ENCODE data around the gene RNF225. TPM values are rescaled to one million over a fixed set of nuclear protein-coding genes. Genes with fewer than 3 reads are reported as not detected.

The RNF225 gene
- total and polyA plus RNA-seq, 9 of the 15 experiments (the other 6 are each of a cell fraction or from before 2014, with no cell fraction given): 0.33 TPM; not detected in 8

DNA sequence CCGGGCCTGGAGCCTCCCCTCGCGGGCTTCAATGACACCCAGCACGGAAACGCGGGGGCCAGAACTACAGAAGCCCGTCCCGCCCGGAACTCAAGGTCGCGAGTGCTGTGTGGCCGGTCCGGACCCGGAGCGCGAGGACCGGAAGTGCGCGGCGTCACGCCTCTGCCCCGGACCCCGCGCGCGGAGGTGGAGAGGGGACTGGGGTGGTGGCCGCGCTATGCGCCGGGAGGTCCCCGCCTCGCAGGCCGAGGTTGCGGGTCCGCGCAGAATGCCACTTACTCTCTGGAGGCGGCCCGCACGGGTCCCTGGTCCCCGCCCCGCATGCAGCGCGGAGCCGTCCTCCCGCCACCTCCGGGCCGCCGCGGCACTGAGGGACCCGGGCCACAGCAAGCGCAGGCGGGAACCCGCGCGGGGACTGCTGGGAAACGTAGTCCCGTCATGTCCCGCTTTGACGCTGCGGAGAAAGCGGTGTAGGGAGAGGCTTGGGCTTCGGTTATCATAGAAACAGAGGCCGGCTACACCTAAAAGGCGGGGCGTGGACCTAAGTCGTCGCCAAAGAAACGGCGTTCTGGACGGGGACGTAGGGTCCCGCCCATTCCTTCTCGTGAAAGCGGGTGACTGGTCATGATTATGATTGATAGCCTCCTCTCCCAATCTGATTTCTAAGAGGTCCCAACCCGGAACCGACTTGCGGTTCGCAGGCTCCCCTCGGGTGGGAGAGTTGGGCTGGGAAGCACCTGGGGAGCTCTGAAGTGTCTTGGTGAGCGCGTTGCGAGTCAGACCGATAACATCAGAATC is 14.6 kb upstream of the RNF225 start, which contains the start of gene ZNF837 (continued):
- TF ChIP-seq, protein P1, sequence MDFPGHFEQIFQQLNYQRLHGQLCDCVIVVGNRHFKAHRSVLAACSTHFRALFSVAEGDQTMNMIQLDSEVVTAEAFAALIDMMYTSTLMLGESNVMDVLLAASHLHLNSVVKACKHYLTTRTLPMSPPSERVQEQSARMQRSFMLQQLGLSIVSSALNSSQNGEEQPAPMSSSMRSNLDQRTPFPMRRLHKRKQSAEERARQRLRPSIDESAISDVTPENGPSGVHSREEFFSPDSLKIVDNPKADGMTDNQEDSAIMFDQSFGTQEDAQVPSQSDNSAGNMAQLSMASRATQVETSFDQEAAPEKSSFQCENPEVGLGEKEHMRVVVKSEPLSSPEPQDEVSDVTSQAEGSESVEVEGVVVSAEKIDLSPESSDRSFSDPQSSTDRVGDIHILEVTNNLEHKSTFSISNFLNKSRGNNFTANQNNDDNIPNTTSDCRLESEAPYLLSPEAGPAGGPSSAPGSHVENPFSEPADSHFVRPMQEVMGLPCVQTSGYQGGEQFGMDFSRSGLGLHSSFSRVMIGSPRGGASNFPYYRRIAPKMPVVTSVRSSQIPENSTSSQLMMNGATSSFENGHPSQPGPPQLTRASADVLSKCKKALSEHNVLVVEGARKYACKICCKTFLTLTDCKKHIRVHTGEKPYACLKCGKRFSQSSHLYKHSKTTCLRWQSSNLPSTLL (IDR thresholded peaks at IDR 0.05): no peak
- TF ChIP-seq ZKSCAN8 (CRISPR knock-in tag; IDR thresholded peaks at IDR 0.05): no peak
- TF ChIP-seq MAZ (CRISPR knock-in tag; conservative IDR thresholded peaks at IDR 0.05 in 1 of 2, IDR thresholded peaks at IDR 0.05 in 1 of 2): peak; percentile 96 to 97
- TF ChIP-seq THRAP3 (IDR thresholded peaks at IDR 0.05; ENCODE audit: borderline replicate concordance): no peak; the same call in 1 of the 2 replicates
- TF ChIP-seq ETV5 (CRISPR knock-in tag; IDR thresholded peaks at IDR 0.05; ENCODE audit: low read depth): peak; percentile 92
- peak; percentile 79; the same call in 1 of the 2 replicates for TF ChIP-seq KDM2B (CRISPR knock-in tag; IDR thresholded peaks at IDR 0.05)
- TF ChIP-seq KLF6 (CRISPR knock-in tag; IDR thresholded peaks at IDR 0.05; ENCODE audit: borderline replicate concordance): no peak; the same call in 1 of the 2 replicates
- TF ChIP-seq ZNF282 (CRISPR knock-in tag; IDR thresholded peaks at IDR 0.05): peak; percentile 69; the same call in 1 of the 2 replicates
- no peak; the same call in 1 of the 2 replicates for TF ChIP-seq ZNF239 (CRISPR knock-in tag; IDR thresholded peaks at IDR 0.05)
- TF ChIP-seq, protein P2, sequence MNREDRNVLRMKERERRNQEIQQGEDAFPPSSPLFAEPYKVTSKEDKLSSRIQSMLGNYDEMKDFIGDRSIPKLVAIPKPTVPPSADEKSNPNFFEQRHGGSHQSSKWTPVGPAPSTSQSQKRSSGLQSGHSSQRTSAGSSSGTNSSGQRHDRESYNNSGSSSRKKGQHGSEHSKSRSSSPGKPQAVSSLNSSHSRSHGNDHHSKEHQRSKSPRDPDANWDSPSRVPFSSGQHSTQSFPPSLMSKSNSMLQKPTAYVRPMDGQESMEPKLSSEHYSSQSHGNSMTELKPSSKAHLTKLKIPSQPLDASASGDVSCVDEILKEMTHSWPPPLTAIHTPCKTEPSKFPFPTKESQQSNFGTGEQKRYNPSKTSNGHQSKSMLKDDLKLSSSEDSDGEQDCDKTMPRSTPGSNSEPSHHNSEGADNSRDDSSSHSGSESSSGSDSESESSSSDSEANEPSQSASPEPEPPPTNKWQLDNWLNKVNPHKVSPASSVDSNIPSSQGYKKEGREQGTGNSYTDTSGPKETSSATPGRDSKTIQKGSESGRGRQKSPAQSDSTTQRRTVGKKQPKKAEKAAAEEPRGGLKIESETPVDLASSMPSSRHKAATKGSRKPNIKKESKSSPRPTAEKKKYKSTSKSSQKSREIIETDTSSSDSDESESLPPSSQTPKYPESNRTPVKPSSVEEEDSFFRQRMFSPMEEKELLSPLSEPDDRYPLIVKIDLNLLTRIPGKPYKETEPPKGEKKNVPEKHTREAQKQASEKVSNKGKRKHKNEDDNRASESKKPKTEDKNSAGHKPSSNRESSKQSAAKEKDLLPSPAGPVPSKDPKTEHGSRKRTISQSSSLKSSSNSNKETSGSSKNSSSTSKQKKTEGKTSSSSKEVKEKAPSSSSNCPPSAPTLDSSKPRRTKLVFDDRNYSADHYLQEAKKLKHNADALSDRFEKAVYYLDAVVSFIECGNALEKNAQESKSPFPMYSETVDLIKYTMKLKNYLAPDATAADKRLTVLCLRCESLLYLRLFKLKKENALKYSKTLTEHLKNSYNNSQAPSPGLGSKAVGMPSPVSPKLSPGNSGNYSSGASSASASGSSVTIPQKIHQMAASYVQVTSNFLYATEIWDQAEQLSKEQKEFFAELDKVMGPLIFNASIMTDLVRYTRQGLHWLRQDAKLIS (CRISPR knock-in tag; IDR thresholded peaks at IDR 0.05): 0 out of 2 replicates have a peak, but pooled peaks have one; percentile 11
- TF ChIP-seq RBM17 (IDR thresholded peaks at IDR 0.05; ENCODE audit: borderline replicate concordance, low read depth, low read length): no peak
- TF ChIP-seq, protein P3, sequence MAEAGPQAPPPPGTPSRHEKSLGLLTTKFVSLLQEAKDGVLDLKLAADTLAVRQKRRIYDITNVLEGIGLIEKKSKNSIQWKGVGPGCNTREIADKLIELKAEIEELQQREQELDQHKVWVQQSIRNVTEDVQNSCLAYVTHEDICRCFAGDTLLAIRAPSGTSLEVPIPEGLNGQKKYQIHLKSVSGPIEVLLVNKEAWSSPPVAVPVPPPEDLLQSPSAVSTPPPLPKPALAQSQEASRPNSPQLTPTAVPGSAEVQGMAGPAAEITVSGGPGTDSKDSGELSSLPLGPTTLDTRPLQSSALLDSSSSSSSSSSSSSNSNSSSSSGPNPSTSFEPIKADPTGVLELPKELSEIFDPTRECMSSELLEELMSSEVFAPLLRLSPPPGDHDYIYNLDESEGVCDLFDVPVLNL (CRISPR knock-in tag; IDR thresholded peaks at IDR 0.05; ENCODE audit: low read depth): peak; percentile 68
- peak; percentile 53; the same call in 1 of the 2 replicates for TF ChIP-seq CHCHD3 (CRISPR knock-in tag; IDR thresholded peaks at IDR 0.05)
- no peak; the same call in 1 of the 2 replicates for TF ChIP-seq ARID1B (IDR thresholded peaks at IDR 0.05)
- no peak for TF ChIP-seq ZNF146 (CRISPR knock-in tag; IDR thresholded peaks at IDR 0.05; ENCODE audit: unreplicated experiment)
- TF ChIP-seq, protein P4, sequence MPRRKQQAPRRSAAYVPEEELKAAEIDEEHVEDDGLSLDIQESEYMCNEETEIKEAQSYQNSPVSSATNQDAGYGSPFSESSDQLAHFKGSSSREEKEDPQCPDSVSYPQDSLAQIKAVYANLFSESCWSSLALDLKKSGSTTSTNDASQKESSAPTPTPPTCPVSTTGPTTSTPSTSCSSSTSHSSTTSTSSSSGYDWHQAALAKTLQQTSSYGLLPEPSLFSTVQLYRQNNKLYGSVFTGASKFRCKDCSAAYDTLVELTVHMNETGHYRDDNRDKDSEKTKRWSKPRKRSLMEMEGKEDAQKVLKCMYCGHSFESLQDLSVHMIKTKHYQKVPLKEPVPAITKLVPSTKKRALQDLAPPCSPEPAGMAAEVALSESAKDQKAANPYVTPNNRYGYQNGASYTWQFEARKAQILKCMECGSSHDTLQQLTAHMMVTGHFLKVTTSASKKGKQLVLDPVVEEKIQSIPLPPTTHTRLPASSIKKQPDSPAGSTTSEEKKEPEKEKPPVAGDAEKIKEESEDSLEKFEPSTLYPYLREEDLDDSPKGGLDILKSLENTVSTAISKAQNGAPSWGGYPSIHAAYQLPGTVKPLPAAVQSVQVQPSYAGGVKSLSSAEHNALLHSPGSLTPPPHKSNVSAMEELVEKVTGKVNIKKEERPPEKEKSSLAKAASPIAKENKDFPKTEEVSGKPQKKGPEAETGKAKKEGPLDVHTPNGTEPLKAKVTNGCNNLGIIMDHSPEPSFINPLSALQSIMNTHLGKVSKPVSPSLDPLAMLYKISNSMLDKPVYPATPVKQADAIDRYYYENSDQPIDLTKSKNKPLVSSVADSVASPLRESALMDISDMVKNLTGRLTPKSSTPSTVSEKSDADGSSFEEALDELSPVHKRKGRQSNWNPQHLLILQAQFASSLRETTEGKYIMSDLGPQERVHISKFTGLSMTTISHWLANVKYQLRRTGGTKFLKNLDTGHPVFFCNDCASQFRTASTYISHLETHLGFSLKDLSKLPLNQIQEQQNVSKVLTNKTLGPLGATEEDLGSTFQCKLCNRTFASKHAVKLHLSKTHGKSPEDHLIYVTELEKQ (CRISPR knock-in tag; IDR thresholded peaks at IDR 0.05): no peak
